Measurements from ENCODE around the gene PSAP.

GRCh38 chr10:71825217-71825616 is 25.8 kb downstream of the PSAP start:
- no peak for TF ChIP-seq EP300 (IDR thresholded peaks at IDR 0.05)
- no peak for TF ChIP-seq POLR2A (IDR thresholded peaks at IDR 0.05)
- no peak for TF ChIP-seq CTCF (IDR thresholded peaks at IDR 0.05)
